B cell (primary cell): ENCODE measurements around the gene ASPSCR1. TPM values are rescaled to one million over a fixed set of nuclear protein-coding genes. Genes with fewer than 3 reads are reported as not detected.

Experiments used
- ATAC-seq: fragments of 200-7000 bp; cut with Tn5 transposase; one replicate; pipeline ENCODE4 v1.10.0; 2021; ENCODE audit warnings: low read depth, mild to moderate bottlenecking, moderate number of reproducible peaks, moderate library complexity
- CTCF ChIA-PET: fragments of 350-600 bp; sonication (Branson Sonifier 250); formaldehyde crosslinking; loops from one replicate; lab custom pipeline; 2021; ENCODE audit warnings: antibody characterized with exemption, inconsistent platforms; lab: Charles Lee
- POLR2A ChIA-PET: fragments of 350-600 bp; sonication (Branson Sonifier 250); formaldehyde crosslinking; loops from one replicate; lab custom pipeline; 2021; ENCODE audit warnings: antibody characterized with exemption; lab: Charles Lee
- DNase-seq: peaks from one replicate; pipeline ENCODE4 v3.0.0; 2013
- H2AFZ ChIP-seq: 2 replicates; pipeline ENCODE4 v1.6.1; 2012; ENCODE audit warnings: mild to moderate bottlenecking, low read depth, low read length; ENCODE audit not compliant: insufficient read depth, poor library complexity, severe bottlenecking
- H3K27ac ChIP-seq, 2 donors: 1 replicate in 1 of 2; 2 replicates in 1 of 2; pipeline ENCODE4 v1.5.1; 2012 to 2013; ENCODE audit warnings: low read length in 2 of 2, mild to moderate bottlenecking in 2 of 2, moderate library complexity in 1 of 2
- H3K27me3 ChIP-seq, 4 experiments: fragments of 200-600 bp in 1 of 4; sonication (generic) in 1 of 4; replicated peaks in 1 of 4; 1 replicate in 2 of 4; 2 replicates in 2 of 4; pipeline versions ENCODE4 v1.6.1 to v1.7.0; 2013 to 2016; ENCODE audit warnings: low read length in 3 of 4, mild to moderate bottlenecking in 2 of 4, mixed read lengths in 1 of 4, moderate library complexity in 1 of 4; ENCODE audit not compliant: insufficient read depth in 4 of 4, control insufficient read depth in 3 of 4; ENCODE audit errors: control extremely low read depth in 1 of 4
- H3K36me3 ChIP-seq, 2 experiments: replicated peaks in 1 of 2; 1 replicate in 1 of 2; 2 replicates in 1 of 2; pipeline versions ENCODE4 v1.6.1 to v1.7.1; 2013; ENCODE audit warnings: low read length in 1 of 2; ENCODE audit not compliant: insufficient read depth in 2 of 2, control insufficient read depth in 1 of 2; ENCODE audit errors: control extremely low read depth in 1 of 2, extremely low read depth in 1 of 2
- H3K4me1 ChIP-seq, 2 donors: fragments of 200-600 bp in 1 of 2; sonication (generic) in 1 of 2; 1 replicate in 1 of 2; 2 replicates in 1 of 2; pipeline versions ENCODE4 v1.5.1 to v1.6.1; 2013 to 2017; ENCODE audit warnings: low read length in 2 of 2; ENCODE audit not compliant: control insufficient read depth in 2 of 2, insufficient read depth in 2 of 2
- H3K4me2 ChIP-seq: replicated peaks from 2 replicates; pipeline ENCODE3; 2012; ENCODE audit warnings: mild to moderate bottlenecking, low read depth, low read length; ENCODE audit not compliant: poor library complexity, severe bottlenecking
- H3K4me3 ChIP-seq, 5 experiments: fragments of 200-600 bp in 1 of 5; sonication (generic) in 1 of 5; 1 replicate in 3 of 5; 2 replicates in 2 of 5; pipeline versions ENCODE4 v1.5.1 to v1.7.0; 2011 to 2016; ENCODE audit warnings: low read length in 4 of 5, mild to moderate bottlenecking in 4 of 5, low read depth in 2 of 5, control low read depth in 1 of 5, moderate library complexity in 1 of 5; ENCODE audit not compliant: insufficient read depth in 1 of 5; ENCODE audit errors: control extremely low read depth in 1 of 5, extremely low read depth in 1 of 5
- H3K79me2 ChIP-seq: fragments of 200-600 bp; sonication (generic); one replicate; pipeline ENCODE4 v1.6.0; 2016; ENCODE audit warnings: low read length; ENCODE audit not compliant: control insufficient read depth, insufficient read depth
- H3K9ac ChIP-seq: fragments of 200-600 bp; sonication (generic); 2 replicates; pipeline ENCODE4 v1.6.1; 2017; ENCODE audit warnings: mild to moderate bottlenecking, low read length, moderate library complexity
- H3K9me3 ChIP-seq, 3 donors: one replicate each; pipeline versions ENCODE4 v1.6.1 to v1.7.1; 2013; ENCODE audit warnings: low read length in 2 of 3; ENCODE audit not compliant: control insufficient read depth in 2 of 3, insufficient read depth in 1 of 3; ENCODE audit errors: control extremely low read depth in 1 of 3
- H4K20me1 ChIP-seq: 2 replicates; pipeline ENCODE4 v1.6.0; 2012; ENCODE audit warnings: mild to moderate bottlenecking, low read length; ENCODE audit not compliant: insufficient read depth, control insufficient read depth, poor library complexity, severe bottlenecking
- H3K27ac Mint-ChIP-seq: one replicate; pipeline ENCODE4 v1.8.0; 2021; ENCODE audit warnings: mixed read lengths
- H3K27me3 Mint-ChIP-seq: one replicate; pipeline ENCODE4 v1.8.0; 2021; ENCODE audit warnings: mixed read lengths
- H3K4me1 Mint-ChIP-seq: one replicate; pipeline ENCODE4 v1.8.0; 2021; ENCODE audit warnings: mixed read lengths
- H3K4me3 Mint-ChIP-seq: one replicate; pipeline ENCODE4 v1.8.0; 2021; ENCODE audit warnings: mixed read lengths
- H3K9me3 Mint-ChIP-seq: one replicate; pipeline ENCODE4 v1.8.0; 2022; ENCODE audit warnings: mixed read lengths; ENCODE audit not compliant: insufficient read depth
- CTCF ChIP-seq: fragments of 200-600 bp; IDR thresholded peaks from one replicate; pipeline ENCODE4 v1.8.0; 2022; ENCODE audit warnings: antibody characterized with exemption, mild to moderate bottlenecking
- EZH2 ChIP-seq: IDR thresholded peaks from 2 replicates; pipeline ENCODE4 v1.6.1; 2012; ENCODE audit warnings: borderline replicate concordance, low read depth, mild to moderate bottlenecking, moderate library complexity, low read length; ENCODE audit not compliant: insufficient read depth, poor library complexity, severe bottlenecking
- WGBS: methylation state at CpG from one replicate; pipeline ENCODE4 v1.1.5; 2013; ENCODE audit warnings: missing lambda C conversion rate; ENCODE audit not compliant: insufficient coverage; 5-methylcytosine and 5-hydroxymethylcytosine counted together
- intact Hi-C: fragments of 100-400 bp; cut with micrococcal nuclease; formaldehyde crosslinking; loops from one replicate; pipeline ENCODE4 v1.10.0; 2022
- polyA plus RNA-seq: library from polyadenylated mRNA; depleted of rRNA; stranded (reverse); fragments of >200 nt; gene quantifications from 2 replicates; pipeline ENCODE4 v1.2.3, GENCODE V29; 2012
- total RNA-seq, 2 donors: library from RNA; stranded (reverse); fragments of 120-200 nt in 1 of 2; gene quantifications; 1 replicate in 1 of 2; 2 replicates in 1 of 2; pipeline versions ENCODE4 v1.2.3 to v1.2.4, GENCODE V29; 2013 to 2022

The ASPSCR1 gene
- total and polyA plus RNA-seq, 2 donors (not counting 1 experiment from before 2014, with no cell fraction given): 34.0 to 46.7 TPM

DNA sequence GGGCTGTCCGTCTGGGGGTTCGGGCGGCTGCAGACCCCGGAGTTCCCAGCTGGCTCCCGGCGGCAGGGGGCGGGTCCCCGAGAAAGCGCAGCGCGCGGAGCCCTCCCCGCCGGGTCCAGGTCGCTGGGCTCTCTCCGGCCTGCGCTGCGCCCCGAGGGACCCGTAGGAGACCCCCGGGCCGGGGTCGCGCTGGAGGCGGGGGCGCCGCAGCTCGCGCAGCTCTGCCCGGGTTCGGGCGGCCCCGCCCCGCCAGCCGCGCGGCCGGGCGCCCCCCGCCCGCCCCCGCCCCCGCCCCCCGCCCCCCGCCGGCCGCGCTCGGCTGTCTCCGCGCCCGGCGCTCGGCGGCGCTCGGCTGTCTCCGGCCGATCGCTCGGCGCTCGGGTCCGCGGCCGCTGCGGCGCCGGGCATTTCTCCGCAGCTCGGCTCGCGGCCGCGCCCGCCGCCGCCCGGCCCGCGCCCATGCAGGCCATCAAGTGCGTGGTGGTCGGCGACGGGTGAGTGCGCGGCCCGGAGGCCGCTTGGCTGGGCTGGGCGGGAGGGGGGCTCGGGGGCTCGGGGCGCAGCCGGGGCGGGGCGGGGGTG is 54.0 kb downstream of the ASPSCR1 start, which contains the start of gene RAC3:
RAC3 (plus strand) TSS at position 376 of the 582 bp plus-strand sequence; CDS start at position 460, 84 bp downstream.
- ChIA-PET CTCF (interaction anchor here (0.9 to 3.0 kb wide), 4 partner anchors 19 to 124 kb away, joined by 3 to 41 read pairs (median 11); no protein-coding TSS in a partner anchor), POLR2A (interaction anchor here (0.5 to 0.9 kb wide), 2 partner anchors 9 to 306 kb away, joined by 3 to 6 read pairs; partner anchors contain the start of genes CENPX and LRRC45)
- under 1% methylated on average over 91 of the region's 96 CpGs for WGBS
- Histone ChIP-seq H3K4me1 (peaks cover 23 to 27% of the 10 kb centered on the region in 2 donors), H3K27ac (no peak within 1 kb of the TSS), H2AFZ (peak within 1 kb of the TSS; percentile 72), H3K27me3 (peaks cover 0 to 39% (median 3%) of the 10 kb centered on the region in 4 experiments), H3K79me2 (peaks cover 8% of the 10 kb centered on the region), H3K4me3 (peak within 1 kb of the TSS in 4 of 5 experiments; percentile 45 to 59 (median 54)), H3K36me3 (no peaks in the 10 kb centered on the region), H3K4me2 (peak within 1 kb of the TSS; percentile 97), H3K9ac (peak within 1 kb of the TSS; percentile 59), H4K20me1 (peaks cover 48% of the 10 kb centered on the region), H3K9me3 (peaks cover 0 to 10% (median 0%) of the 10 kb centered on the region in 3 donors)
- H3K27me3 Mint-ChIP-seq: no peaks in the 10 kb centered on the region
- DNase-seq (no peak), ATAC-seq (no peak)
- H3K4me1 Mint-ChIP-seq: peaks cover 21% of the 10 kb centered on the region
- peak within 1 kb of the TSS; percentile 41 for H3K27ac Mint-ChIP-seq
- H3K9me3 Mint-ChIP-seq: no peaks in the 10 kb centered on the region
- TF ChIP-seq EZH2: no peak
- TF ChIP-seq CTCF: no peak
- peak within 1 kb of the TSS; percentile 89 for H3K4me3 Mint-ChIP-seq
- intact Hi-C loops: loop anchor here (10.0 kb wide), 1 partner anchor 523 kb away; no protein-coding TSS in a partner anchor
